HEK293T (cell line): ENCODE data around the gene NR6A1.

ENCODE experiments used
- BHLHE40 ChIP-seq: fragments of 450-650 bp; IDR thresholded peaks from 2 replicates; pipeline ENCODE4 v1.6.1; 2016; ENCODE audit warnings: mild to moderate bottlenecking, moderate library complexity, borderline replicate concordance
- FOXA1 ChIP-seq: fragments of 450-650 bp; IDR thresholded peaks from 2 replicates; pipeline ENCODE4 v1.6.1; 2016; ENCODE audit warnings: mild to moderate bottlenecking
- FOXK2 ChIP-seq: fragments of 450-650 bp; IDR thresholded peaks from 2 replicates; pipeline ENCODE4 v1.6.1; 2016; ENCODE audit warnings: mild to moderate bottlenecking
- FOXM1 ChIP-seq: fragments of 450-650 bp; IDR thresholded peaks from 2 replicates; pipeline ENCODE4 v1.6.1; 2017; ENCODE audit warnings: mild to moderate bottlenecking, borderline replicate concordance
- NFRKB ChIP-seq: fragments of 450-650 bp; IDR thresholded peaks from 2 replicates; pipeline ENCODE4 v1.6.1; 2016; ENCODE audit warnings: mild to moderate bottlenecking, moderate library complexity
- SUZ12 ChIP-seq: fragments of 450-650 bp; IDR thresholded peaks from 2 replicates; pipeline ENCODE4 v1.6.1; 2016; ENCODE audit warnings: mild to moderate bottlenecking

DNA sequence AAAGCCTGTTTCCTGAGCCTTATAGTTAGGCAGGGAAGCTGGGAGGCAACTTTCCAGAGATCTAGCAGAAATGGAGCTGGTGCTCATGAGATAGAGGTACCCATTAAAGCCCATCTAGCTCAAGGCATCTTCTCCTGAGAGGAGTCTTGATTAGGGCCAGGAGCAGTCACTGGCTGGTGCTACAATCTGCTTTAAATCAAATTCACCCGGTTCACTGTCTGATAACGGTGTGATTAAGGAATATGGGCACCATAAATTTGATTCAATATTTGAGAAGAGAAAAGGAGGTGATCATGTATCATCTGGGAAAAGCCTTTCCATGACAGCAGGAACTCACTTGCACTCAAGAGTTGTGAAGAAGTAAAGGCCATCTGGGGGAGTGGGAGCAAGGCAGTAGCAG, 240.0 kb downstream of the NR6A1 start:
- TF ChIP-seq NFRKB (no peak), FOXK2 (no peak), FOXA1 (no peak), SUZ12 (no peak), FOXM1 (no peak), BHLHE40 (no peak)
